GM12875 (cell line): ENCODE results near the gene BCL2L2.
"Not testable (repeated sequence)": the region's sequence is repeated elsewhere in the genome, so short reads cannot be mapped to it uniquely, and the experiment has no call there.

ENCODE experiments used
- H3K4me3 ChIP-seq: one replicate; pipeline ENCODE4 v1.5.1; 2011; ENCODE audit warnings: low read depth, low read length, control low read depth
- TF ChIP-seq, protein P1 (sequence below): IDR thresholded peaks from 2 replicates; pipeline ENCODE4 v1.5.1; 2011; ENCODE audit warnings: low read depth, mild to moderate bottlenecking, control low read depth, inconsistent platforms, low read length, moderate library complexity, borderline replicate concordance; ENCODE audit not compliant: insufficient read depth

Gene BCL2L2

GRCh38 chr14:23323838-23324454, 17.3 kb downstream of the BCL2L2 start:
- no peak overlapping the region for H3K4me3 ChIP-seq
- TF ChIP-seq, protein P1, sequence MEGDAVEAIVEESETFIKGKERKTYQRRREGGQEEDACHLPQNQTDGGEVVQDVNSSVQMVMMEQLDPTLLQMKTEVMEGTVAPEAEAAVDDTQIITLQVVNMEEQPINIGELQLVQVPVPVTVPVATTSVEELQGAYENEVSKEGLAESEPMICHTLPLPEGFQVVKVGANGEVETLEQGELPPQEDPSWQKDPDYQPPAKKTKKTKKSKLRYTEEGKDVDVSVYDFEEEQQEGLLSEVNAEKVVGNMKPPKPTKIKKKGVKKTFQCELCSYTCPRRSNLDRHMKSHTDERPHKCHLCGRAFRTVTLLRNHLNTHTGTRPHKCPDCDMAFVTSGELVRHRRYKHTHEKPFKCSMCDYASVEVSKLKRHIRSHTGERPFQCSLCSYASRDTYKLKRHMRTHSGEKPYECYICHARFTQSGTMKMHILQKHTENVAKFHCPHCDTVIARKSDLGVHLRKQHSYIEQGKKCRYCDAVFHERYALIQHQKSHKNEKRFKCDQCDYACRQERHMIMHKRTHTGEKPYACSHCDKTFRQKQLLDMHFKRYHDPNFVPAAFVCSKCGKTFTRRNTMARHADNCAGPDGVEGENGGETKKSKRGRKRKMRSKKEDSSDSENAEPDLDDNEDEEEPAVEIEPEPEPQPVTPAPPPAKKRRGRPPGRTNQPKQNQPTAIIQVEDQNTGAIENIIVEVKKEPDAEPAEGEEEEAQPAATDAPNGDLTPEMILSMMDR: no peak

GRCh38 chr14:23324455-23324846, 17.8 kb downstream of the BCL2L2 start:
- TF ChIP-seq, protein P1: no peak
- H3K4me3 ChIP-seq: no peak overlapping the region

DNA sequence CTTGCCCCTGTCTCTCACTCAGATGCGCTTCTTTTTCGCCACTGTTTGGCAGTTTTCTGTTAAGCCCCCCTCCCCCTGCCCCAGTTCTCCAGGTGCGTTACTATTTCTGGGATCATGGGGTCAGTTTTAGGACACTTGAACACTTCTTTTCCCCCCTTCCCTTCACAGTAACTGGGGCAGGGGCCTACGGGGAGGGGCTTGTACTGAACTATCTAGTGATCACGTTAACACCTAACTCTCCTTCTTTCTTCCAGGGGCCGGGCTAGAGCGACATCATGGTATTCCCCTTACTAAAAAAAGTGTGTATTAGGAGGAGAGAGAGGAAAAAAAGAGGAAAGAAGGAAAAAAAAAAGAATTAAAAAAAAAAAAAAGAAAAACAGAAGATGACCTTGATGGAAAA, 18.4 kb downstream of the BCL2L2 start:
- TF ChIP-seq, protein P1: no peak
- no peak overlapping the region for H3K4me3 ChIP-seq

GRCh38 chr14:23325746-23326145, 19.1 kb downstream of the BCL2L2 start:
- not testable (repeated sequence) for H3K4me3 ChIP-seq

DNA sequence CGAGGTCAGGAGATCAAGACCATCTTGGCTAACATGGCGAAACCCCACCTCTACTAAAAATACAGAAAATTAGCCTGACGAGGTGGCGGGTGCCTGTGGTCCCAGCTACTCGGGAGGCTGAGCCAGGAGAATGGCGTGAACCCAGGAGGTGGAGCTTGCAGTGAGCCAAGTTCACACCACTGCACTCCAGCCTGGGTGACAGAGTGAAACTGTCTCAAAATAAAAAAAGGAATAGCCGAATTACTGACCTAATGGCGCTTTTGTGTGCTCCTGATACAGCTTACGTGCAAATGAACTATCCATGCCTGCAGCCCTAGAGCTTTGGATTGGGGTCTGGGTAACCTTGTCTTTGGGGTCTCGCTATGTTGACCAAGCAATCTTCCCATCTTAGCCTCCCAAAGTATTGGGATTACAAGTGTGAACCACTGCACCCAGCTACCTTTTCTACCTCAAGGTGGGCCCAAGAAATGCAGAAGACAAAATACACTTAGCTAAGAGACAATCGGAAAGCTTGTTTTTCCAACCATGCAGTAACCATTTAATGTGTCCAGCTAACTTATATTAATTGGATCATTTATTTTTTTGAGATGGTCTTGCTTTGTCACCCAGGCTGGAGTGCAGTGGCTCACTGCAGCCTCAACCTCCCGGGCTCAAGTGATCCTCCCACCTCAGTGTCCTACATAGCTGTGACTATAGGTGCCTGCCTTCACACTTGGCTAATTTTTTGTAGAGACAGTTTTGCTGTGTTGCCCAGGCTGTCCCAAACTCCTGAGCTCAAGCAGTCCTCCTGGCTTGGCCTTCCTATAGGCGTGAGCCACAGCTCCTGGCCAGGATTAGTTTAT, 20.1 kb downstream of the BCL2L2 start:
- no peak overlapping the region for H3K4me3 ChIP-seq
- TF ChIP-seq, protein P1: no peak

- no peak overlapping the region for H3K4me3 ChIP-seq
- TF ChIP-seq, protein P1: peak; percentile 73
These were observed 21.5 kb downstream of the BCL2L2 start for GRCh38 chr14:23327947-23328744.

GRCh38 chr14:23335623-23336022, 29.0 kb downstream of the BCL2L2 start:
- H3K4me3 ChIP-seq: no peak overlapping the region
- TF ChIP-seq, protein P1: no peak
